Measurements from ENCODE around the gene BICRAL. TPM values are rescaled to one million over a fixed set of nuclear protein-coding genes. Genes with fewer than 3 reads are reported as not detected.

Gene BICRAL
- total RNA-seq, 1 donor from 2014 or later: 9.2 TPM

GRCh38 chr6:42821846-42822245 is 40.0 kb downstream of the BICRAL start:
- no peak for TF ChIP-seq CTCF (IDR thresholded peaks at IDR 0.05; ENCODE audit: unreplicated experiment)
- Mint-ChIP-seq H3K4me1 (ENCODE audit: unreplicated experiment) (peaks cover 7% of the 10 kb centered on the region), H3K4me3 (ENCODE audit: unreplicated experiment) (no peak overlapping the region), H3K9me3 (ENCODE audit: unreplicated experiment) (no peaks in the 10 kb centered on the region), H3K36me3 (ENCODE audit: low read depth, unreplicated experiment) (no peaks in the 10 kb centered on the region), H3K27me3 (ENCODE audit: unreplicated experiment) (no peaks in the 10 kb centered on the region), H3K27ac (ENCODE audit: unreplicated experiment) (no peak overlapping the region)
- no peak for DNase-seq (ENCODE audit: low spot score)

GRCh38 chr6:42829561-42830092 is 47.8 kb downstream of the BICRAL start:
- Mint-ChIP-seq H3K9me3 (ENCODE audit: unreplicated experiment) (no peaks in the 10 kb centered on the region), H3K27ac (ENCODE audit: unreplicated experiment) (no peak overlapping the region), H3K4me3 (ENCODE audit: unreplicated experiment) (no peak overlapping the region), H3K4me1 (ENCODE audit: unreplicated experiment) (no peaks in the 10 kb centered on the region), H3K36me3 (ENCODE audit: low read depth, unreplicated experiment) (peaks cover 16% of the 10 kb centered on the region), H3K27me3 (ENCODE audit: unreplicated experiment) (peaks cover 1% of the 10 kb centered on the region)
- DNase-seq (ENCODE audit: low spot score): no peak
- no peak for TF ChIP-seq CTCF (IDR thresholded peaks at IDR 0.05; ENCODE audit: unreplicated experiment)

- Mint-ChIP-seq H3K4me3 (ENCODE audit: unreplicated experiment) (peak overlapping the region; percentile 32), H3K4me1 (ENCODE audit: unreplicated experiment) (no peaks in the 10 kb centered on the region), H3K9me3 (ENCODE audit: unreplicated experiment) (no peaks in the 10 kb centered on the region), H3K36me3 (ENCODE audit: low read depth, unreplicated experiment) (peaks cover 16% of the 10 kb centered on the region), H3K27ac (ENCODE audit: unreplicated experiment) (no peak overlapping the region), H3K27me3 (ENCODE audit: unreplicated experiment) (peaks cover 1% of the 10 kb centered on the region)
- no peak for DNase-seq (ENCODE audit: low spot score)
- no peak for TF ChIP-seq CTCF (IDR thresholded peaks at IDR 0.05; ENCODE audit: unreplicated experiment)
Measured at GRCh38 chr6:42831237-42831636, 49.4 kb downstream of the BICRAL start.

- H3K4me3 Mint-ChIP-seq (ENCODE audit: unreplicated experiment): no peak overlapping the region
- no peak for TF ChIP-seq CTCF (IDR thresholded peaks at IDR 0.05; ENCODE audit: unreplicated experiment)
- H3K9me3 Mint-ChIP-seq (ENCODE audit: unreplicated experiment): no peaks in the 10 kb centered on the region
- H3K27me3 Mint-ChIP-seq (ENCODE audit: unreplicated experiment): peaks cover 1% of the 10 kb centered on the region
- DNase-seq (ENCODE audit: low spot score): no peak
- no peak overlapping the region for H3K27ac Mint-ChIP-seq (ENCODE audit: unreplicated experiment)
- H3K4me1 Mint-ChIP-seq (ENCODE audit: unreplicated experiment): no peaks in the 10 kb centered on the region
- peaks cover 11% of the 10 kb centered on the region for H3K36me3 Mint-ChIP-seq (ENCODE audit: low read depth, unreplicated experiment)
Measured at GRCh38 chr6:42834056-42834455, 52.2 kb downstream of the BICRAL start.

GRCh38 chr6:42841844-42842584 is 60.2 kb downstream of the BICRAL start:
- H3K4me3 Mint-ChIP-seq (ENCODE audit: unreplicated experiment): no peak overlapping the region
- H3K36me3 Mint-ChIP-seq (ENCODE audit: low read depth, unreplicated experiment): no peaks in the 10 kb centered on the region
- H3K9me3 Mint-ChIP-seq (ENCODE audit: unreplicated experiment): no peaks in the 10 kb centered on the region
- peaks cover 5% of the 10 kb centered on the region for H3K27me3 Mint-ChIP-seq (ENCODE audit: unreplicated experiment)
- no peak for DNase-seq (ENCODE audit: low spot score)
- no peak for TF ChIP-seq CTCF (IDR thresholded peaks at IDR 0.05; ENCODE audit: unreplicated experiment)
- no peak overlapping the region for H3K27ac Mint-ChIP-seq (ENCODE audit: unreplicated experiment)
- H3K4me1 Mint-ChIP-seq (ENCODE audit: unreplicated experiment): peaks cover 6% of the 10 kb centered on the region

Data from endothelial cell (in vitro differentiated cells).